Measurements from ENCODE around the gene MYADM.
A peak's percentile ranks its signal among the peaks of the same experiment; 100 is the strongest.
"Not testable (repeated sequence)": the region's sequence is repeated elsewhere in the genome, so short reads cannot be mapped to it uniquely, and the experiment has no call there.

The MYADM gene

DNA sequence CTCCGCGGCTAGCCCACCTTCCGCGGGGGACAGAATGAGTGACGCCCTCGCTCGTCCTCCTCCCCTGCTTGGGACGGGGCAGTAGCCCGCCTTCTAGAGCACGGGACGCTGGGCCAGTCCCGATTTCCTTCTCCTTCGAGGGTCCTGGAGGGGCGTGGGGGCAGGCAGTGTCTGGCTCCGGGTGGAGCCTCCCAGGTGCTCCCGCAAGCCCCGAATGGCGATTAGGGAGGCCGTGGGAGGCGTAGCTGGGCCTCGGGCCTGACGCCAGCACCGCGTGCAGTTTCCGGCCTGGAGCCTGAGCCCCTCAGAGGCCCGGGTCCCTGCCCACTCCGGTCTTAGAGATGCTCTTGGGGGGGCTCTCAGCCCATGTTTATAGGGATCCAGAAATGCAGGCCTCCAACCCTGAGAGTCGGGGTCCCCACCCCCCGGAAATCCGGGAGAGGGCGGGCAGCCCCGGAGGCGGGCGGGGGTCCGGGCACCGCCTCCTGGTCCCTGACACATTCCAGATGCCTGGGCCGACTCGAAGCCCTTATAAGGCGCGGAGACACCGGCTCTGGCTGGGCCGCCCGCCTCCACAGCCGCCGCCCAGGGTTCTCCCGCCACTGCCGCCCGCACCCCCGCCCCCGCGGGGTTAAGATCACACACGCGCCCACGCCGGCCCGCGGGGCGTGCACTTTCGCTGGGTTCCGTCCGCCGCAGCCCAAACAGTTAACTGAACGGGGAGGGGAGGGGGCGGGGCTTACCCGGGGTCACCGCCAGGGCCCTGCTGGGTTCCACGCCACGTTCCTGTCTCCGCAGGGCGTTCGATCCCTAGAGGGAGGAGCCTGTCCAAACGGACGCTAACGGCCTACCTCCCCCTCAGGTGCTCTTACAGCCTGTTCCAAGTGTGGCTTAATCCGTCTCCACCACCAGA, 1.5 kb downstream of the MYADM start:
- DNase-seq = peak; percentile 75 to 80

DNA sequence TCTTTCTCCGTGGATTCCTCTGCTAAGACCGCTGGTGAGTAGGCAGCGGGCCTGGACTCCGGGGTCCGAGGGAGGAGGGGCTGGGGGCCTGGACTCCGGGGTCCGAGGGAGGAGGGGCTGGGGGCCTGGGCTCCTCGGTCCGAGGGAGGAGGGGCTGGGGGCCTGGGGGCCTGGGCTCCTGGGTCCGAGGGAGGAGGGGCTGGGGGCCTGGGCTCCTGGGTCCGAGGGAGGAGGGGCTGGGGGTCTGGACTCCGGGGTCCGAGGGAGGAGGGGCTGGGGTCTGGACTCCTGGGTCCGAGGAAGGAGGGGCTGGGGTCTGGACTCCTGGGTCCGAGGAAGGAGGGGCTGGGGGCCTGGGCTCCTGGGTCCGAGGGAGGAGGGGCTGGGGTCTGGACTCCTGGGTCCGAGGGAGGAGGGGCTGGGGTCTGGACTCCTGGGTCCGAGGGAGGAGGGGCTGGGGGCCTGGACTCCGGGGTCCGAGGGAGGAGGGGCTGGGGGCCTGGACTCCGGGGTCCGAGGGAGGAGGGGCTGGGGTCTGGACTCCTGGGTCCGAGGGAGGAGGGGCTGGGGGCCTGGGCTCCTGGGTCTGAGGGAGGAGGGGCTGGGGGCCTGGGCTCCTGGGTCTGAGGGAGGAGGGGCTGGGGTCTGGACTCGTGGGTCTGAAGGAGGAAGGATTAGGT, 2.3 kb downstream of the MYADM start:
- DNase-seq = not testable (repeated sequence)

DNA sequence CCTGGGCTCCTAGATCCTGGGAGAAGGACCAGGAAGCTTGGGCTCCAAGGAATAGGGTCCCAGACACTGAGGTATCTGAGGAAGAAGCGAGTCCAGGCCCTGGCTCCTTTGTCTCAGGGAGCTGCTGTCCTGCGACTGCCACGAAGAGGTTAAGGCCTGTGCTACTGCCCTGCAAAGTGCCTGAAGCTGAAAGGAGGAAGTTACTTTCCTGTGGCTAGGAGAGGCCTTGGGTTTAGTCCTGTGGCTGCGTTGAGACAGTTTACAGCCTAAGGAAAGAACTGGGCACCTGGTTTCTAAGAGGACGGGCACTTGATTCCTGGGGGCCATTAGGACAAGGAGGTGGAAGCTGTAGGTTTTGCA, 2.8 kb downstream of the MYADM start:
- no peak for DNase-seq

DNA sequence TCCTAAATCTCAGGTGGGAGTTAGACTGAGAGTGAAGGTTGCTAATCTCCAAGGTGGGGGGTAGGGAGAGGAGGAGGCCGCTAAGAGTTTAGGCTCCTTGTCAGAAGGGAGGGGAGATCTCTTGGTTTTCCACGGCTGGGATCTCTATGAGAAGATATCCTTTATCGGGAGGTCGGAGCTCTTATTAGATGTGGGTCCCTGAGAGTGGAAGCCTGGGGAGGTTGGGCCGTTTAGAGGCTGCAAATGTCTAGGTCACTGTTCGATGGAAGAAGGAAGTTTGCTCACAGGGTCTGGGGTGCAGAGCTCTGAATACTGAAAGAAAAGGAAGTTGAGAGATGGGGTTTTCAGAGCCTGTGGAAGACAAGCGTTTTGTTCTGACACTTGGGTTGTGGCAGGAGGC, 3.8 kb downstream of the MYADM start:
- DNase-seq = no peak

DNA sequence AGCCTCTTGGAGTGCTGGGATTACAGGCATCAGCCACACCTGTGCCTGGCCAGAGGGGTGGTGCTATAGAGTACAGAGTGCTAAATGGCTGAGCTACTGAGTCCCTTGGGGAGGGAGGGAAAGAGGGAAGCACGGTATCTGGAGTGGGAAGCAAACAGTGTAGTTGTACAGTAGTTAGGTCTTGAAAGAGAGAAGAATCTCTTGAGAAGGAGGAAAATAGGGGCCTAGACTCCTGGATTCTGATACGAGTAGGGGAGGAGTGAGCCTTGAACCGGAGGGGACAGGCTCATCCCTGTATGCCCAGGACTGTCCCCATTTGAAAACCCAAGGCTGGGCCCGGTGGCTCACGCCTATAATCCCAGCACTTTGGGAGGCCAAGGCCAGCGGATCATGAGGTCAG, 5.1 kb downstream of the MYADM start:
- DNase-seq = no peak

DNA sequence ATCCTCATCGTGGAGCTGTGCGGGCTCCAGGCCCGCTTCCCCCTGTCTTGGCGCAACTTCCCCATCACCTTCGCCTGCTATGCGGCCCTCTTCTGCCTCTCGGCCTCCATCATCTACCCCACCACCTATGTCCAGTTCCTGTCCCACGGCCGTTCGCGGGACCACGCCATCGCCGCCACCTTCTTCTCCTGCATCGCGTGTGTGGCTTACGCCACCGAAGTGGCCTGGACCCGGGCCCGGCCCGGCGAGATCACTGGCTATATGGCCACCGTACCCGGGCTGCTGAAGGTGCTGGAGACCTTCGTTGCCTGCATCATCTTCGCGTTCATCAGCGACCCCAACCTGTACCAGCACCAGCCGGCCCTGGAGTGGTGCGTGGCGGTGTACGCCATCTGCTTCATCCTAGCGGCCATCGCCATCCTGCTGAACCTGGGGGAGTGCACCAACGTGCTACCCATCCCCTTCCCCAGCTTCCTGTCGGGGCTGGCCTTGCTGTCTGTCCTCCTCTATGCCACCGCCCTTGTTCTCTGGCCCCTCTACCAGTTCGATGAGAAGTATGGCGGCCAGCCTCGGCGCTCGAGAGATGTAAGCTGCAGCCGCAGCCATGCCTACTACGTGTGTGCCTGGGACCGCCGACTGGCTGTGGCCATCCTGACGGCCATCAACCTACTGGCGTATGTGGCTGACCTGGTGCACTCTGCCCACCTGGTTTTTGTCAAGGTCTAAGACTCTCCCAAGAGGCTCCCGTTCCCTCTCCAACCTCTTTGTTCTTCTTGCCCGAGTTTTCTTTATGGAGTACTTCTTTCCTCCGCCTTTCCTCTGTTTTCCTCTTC, 6.3 kb downstream of the MYADM start:
- no peak for DNase-seq

DNA sequence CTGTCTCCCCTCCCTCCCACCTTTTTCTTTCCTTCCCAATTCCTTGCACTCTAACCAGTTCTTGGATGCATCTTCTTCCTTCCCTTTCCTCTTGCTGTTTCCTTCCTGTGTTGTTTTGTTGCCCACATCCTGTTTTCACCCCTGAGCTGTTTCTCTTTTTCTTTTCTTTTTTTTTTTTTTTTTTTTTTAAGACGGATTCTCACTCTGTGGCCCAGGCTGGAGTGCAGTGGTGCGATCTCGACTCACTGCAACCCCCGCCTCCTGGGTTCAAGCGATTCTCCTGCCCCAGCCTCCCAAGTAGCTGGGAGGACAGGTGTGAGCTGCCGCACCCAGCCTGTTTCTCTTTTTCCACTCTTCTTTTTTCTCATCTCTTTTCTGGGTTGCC, 6.9 kb downstream of the MYADM start:
- DNase-seq = no peak

DNA sequence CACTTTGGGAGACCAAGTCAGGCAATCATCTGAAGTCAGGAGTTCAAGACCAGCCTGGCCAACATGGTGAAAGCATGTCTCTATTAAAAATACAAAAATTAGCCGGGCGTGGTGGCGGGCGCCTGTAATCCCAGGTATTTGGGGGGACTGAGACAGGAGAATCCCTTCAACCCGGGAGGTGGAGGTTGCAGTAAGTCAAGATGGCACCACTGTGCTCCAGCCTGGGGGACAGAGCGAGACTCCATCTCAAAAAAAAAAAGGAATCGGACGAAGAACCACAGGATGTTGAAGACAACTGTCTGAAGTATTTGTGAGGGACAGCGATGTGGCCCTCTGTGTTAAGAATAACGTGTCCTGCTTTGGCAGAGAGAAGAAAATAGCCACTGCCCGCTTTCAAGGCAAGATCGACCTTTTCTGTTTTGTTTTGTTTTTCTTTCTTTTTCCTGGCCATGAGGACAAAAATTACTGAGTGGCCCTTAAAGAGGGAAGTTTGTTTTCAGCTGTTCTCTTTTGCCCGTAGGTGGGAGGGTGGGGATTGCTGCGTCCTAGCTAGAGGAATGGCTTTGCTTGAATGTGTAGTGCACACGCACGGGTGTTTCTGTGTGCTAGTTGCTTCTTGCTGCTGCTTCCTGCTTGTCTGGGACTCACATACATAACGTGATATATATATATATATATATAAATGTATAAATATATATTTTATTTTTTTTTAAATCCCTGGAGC, 8.1 kb downstream of the MYADM start:
- DNase-seq = no peak

DNA sequence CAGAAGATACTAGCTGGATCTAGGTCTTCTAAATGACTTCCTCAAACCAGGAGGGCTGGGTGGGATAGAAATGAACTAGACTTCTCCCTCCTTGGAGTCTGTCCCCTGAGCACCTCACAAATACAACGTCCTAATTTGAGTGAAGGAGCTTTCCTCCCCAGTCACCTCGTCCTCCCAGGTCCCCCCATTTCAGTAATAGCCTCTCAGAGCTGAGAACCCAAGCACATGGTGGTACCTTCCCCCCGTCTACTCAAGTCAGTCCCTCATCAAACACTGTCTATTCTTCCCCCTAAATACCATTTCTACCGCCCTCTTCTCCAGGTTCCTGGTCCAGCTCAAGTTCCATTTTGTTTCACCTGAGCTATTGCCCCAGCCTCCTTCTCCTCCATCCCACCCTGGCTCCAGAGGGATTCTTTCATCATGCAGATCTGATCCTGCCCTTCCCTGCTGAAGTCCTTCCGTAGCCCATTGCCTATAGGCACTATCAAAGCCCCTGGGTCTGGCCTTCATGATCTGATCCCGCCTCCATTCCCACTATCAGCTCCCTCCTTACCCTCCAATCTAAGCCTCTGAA, 9.1 kb downstream of the MYADM start:
- no peak for DNase-seq

DNA sequence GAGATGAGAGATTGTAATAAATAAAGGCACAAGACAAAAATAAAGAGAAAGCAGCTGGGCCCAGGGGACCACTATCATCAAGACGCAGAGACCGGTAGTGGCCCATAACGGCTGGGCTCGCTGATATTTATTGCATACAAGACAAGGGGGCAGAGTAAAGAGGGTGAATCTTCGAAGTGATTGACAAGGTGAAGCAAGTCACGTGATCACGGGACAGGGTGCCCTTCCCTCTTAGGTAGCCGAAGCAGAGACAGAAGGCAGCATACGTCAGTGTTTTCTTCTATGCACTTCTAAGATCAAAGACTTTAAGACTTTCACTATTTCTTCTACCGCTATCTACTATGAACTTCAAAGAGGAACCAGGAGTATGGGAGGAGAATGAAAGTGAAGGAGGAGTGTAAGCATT, 9.7 kb downstream of the MYADM start:
- no peak for DNase-seq

DNA sequence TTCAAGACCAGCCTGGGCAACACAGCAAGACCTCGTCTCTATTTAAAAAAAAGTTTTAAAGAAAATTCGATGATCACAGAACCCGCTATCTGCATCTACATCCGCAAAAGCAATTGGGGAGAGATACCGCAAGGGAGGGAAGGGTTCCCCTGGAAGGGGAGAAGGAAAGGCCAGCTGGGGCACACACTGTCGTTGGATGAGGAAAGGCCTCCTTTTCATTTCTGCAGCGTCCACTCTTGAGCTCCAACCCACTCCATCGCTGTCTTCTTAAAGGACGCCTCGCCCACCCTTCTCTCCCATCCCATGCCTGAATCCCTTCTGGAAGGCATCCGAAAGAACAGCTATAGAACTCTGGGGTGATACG, 11.1 kb downstream of the MYADM start:
- DNase-seq = no peak

DNA sequence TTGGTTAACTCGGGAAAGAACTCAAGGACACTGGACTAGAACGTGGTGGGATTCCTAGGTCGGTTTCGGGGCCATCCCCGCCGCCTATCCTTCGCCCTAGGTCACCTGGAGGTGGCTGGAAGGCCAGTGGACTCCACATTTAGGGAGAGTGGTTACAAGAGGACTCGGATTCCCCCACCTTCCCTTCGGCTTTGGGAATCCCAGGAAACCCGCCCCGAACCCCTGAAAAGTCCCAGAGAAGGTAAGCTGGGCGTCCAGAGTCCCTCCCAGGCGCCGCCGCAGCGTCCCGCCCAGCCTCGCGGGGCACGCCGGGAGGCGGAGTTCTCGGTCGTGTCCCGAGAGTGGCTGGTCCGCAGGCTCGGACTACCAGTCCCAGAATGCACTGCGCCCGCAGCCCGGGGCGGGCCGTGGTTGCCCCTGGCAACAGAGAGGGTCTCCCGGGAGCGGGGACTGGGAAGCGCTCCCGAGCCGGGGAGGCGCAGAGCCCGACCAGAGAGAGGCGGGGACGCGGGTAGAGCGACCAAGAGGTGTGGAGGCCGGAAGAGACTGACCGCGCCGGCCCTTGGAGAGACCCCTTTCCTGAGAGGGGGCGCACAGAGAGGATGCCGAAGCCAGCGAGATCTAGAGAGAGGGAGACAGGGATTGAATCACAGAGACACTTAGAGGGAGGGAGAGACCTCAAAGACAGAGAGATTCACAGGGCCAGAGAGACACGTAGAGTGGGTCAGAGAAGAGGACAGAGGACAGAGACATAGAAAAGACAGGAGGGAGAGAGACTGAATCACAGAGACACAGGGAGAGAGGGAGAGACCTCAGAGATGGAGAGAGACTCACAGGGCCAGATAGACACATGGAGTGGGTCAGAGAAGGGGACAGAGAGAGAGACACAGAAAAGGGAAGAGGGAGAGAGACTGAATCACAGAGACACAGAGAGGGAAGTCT, 11.7 kb downstream of the MYADM start:
- DNase-seq = peak; percentile 93 to 95

DNA sequence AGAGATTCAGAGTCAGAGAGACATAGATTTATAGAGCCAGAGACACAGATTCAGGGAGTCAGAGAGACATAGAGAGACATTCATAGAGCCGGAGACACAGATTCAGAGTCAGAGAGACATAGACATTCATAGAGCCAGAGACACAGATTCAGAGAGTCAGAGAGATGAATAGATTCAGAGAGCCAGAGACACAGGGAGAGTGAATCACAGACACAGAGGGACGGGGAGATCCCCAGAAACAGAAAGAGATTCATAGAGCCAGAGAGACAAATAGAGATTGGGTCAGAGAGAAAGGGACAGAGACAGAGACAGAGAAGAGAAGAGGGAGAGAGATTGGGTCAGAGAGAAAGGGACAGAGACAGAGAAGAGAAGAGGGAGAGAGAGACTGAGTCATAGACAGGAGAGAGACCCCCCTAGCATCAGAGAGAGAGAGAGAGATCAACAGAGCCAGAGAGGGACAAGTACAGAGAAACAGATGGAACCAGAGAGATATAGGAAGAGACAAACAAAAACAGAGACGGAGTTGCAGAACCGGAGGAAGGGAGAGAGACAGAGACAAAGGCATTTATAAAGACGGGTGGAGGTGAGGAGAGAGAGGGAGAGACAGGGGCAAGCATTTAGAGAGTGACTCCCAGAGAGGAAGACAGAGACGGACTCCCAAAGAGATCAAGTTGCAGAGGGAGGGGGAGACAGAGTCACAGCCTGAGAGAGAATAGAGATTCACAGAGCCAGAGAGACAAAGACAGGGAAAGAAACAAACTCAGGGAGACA, 13.2 kb downstream of the MYADM start:
- no peak for DNase-seq

DNA sequence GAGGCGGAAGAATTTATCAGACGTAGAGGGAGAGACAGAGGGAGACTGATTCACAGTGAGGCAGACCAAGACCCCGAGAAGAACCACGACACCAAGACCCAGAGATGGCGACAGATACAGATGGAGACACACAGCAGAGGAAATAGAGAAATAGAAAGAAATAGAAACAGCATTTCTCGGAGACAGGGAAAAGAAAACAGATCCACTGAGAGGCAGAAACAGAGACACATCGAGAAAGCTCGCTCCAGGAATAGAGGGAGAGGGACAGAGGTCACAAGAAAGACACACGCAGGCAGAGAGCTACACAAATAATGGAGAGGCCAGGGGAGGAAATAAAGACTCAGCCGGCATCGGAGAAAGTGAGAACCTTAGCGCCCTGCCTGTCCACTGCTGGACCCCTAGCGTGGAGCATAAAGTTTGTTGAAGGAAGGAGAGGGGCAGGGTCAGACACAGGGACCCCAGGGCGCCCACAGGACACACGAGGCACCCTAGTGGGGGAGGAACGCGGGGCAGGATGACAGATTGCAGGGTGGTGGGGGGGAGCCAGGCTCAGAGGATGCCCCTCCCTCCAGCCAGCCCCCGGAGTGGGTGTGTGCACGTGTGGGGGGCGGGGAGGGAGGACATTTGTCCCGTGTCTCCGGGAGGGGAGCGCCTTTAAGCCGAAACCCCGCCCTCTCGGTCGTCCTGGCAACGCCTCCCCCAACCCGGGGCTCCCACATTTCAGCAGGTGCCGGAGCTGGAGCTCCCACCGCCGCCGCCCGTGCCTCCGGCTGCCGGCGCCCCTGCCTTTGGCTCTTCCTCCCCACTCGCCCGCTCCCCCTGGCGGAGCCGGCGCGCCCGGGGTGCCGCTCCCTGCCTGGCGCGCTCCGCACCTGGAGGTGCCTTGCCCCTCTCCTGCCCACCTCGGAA, 14.1 kb downstream of the MYADM start, which contains the start of gene PRKCG:
Gene PRKCG (plus strand): TSS at position 716 of the 909 bp plus-strand sequence. CDS start 298 bp downstream, outside the sequence.
- DNase-seq = peak; percentile 56 to 75

DNA sequence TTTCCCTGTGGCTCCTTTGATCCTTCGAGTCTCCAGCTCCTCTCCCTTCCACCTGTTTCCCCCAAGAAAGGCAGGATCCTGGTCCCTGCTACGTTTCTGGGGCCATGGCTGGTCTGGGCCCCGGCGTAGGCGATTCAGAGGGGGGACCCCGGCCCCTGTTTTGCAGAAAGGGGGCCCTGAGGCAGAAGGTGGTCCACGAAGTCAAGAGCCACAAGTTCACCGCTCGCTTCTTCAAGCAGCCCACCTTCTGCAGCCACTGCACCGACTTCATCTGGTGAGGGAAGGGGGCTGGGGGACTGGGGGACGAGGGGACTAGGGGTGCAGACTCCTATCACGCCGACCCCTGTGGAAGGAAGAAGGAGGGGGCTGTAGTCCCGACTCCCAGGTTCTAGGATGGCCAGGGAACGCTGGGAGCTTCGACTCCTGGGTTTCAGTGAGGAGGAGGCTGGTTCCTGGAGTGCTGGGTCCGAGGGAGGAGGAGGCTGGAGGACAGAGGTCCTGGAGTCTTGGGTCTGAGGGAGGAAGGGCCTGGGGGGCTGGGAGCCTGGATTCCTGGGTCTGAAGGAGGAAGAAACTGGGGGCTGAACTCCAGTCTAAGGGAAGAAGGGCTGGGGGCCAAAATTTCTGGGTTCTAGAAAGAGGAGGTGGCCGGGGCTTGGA, 14.8 kb downstream of the MYADM start:
- DNase-seq = no peak

DNA sequence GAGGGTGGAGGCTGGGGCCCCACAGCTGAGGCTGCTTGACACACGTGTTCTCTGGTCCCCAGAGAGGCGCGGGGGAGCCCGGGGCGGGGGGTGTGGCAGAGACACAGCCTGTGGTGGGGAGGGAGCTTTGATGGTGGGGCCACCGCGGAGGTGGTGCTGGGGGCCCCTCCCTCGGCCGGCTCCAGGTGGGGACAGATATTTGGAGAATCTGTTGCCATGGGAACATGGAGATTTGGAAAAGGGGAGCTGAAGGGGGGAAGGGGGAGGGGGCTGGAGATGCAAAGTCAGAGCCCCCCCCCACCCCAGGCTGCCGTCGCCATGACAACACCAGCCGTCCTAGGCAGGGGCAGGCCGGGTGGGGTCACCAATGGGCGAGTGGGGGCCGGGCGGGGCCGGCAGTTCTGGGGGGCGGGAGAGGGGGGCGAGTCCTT, 15.6 kb downstream of the MYADM start:
- no peak for DNase-seq

DNA sequence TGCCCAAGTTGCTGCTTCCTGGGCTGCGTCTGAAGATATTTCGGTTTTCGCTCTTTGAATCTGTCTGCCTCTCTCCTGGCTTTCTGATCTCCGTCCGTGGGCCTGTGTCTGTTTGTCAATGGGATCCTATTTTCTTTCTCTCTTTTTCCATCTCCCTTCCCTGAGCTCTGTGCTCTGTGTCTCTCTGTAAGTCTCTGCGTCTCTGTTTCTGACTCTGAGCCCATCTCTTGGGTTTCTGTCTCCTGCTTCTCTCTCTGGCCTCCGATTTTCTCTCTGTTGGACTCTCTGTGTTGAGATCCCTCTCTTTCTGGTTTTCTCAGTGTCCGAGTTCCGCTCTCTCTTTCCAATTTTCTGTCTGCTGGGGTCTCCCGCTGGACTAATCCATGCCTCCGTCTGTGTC, 16.1 kb downstream of the MYADM start:
- no peak for DNase-seq

DNA sequence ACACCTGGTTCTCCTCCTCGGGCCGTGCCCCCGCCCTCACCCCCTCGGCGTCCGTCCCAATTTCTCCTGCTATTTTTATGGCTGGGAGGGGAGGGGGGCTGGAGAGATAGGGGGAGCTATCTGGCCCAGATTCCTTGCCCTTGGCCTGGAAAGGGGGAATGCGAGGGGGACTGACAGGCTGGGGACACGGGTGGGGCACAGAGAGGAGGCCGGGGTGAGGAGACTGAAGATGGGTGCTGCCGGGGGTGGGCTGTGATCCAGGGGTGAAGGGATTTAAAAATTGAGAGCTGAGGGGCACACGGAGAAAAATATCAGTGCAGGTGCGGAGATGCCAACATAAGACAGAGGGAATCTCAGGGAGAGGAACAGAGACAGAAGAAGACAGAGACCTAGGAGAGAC, 16.6 kb downstream of the MYADM start:
- DNase-seq = no peak

DNA sequence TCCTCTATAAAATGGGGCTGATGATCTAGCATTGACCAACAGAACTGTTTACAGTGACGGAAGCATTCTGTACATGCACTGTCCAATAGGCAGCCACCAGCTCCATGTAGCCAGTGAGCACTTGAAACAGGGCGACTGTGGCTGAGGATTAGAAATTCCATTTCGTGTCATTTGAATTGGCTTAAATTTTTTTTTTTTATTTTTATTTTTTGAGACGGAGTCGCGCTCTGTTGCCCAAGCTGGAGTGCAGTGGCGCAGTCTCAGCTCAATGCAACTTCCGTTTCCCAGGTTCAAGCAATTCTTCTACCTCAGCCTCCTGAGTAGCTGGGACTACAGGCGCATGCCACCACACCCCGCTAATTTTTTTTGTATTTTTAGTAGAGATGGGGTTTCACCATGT, 17.4 kb downstream of the MYADM start:
- no peak for DNase-seq
